Nephron progenitor cell (in vitro differentiated cells): ENCODE data around the gene ST7.

ENCODE experiments used
- DNase-seq: peaks from one replicate; pipeline ENCODE4 v3.0.0; 2021
- H3K27ac Mint-ChIP-seq: 2 replicates; pipeline ENCODE4 v1.8.0; 2021; ENCODE audit warnings: mild to moderate bottlenecking, moderate library complexity, mixed read lengths
- H3K27me3 Mint-ChIP-seq: 2 replicates; pipeline ENCODE4 v1.8.0; 2021; ENCODE audit warnings: mild to moderate bottlenecking, low read depth, mixed read lengths; ENCODE audit not compliant: poor library complexity
- H3K36me3 Mint-ChIP-seq: 2 replicates; pipeline ENCODE4 v1.8.0; 2021; ENCODE audit warnings: low read depth, mixed read lengths
- H3K4me1 Mint-ChIP-seq: 2 replicates; pipeline ENCODE4 v1.8.0; 2021; ENCODE audit warnings: mixed read lengths
- H3K4me3 Mint-ChIP-seq: 2 replicates; pipeline ENCODE4 v1.8.0; 2021; ENCODE audit warnings: mild to moderate bottlenecking, moderate library complexity, mixed read lengths
- H3K9me3 Mint-ChIP-seq: 2 replicates; pipeline ENCODE4 v1.8.0; 2021; ENCODE audit warnings: mild to moderate bottlenecking, moderate library complexity, mixed read lengths
- CTCF ChIP-seq: fragments of 200-600 bp; sonication (generic); IDR thresholded peaks from 2 replicates; pipeline ENCODE4 v1.5.0; 2021; ENCODE audit warnings: antibody characterized with exemption

ST7 gene

GRCh38 chr7:117185124-117185523, 231.8 kb downstream of the ST7 start:
- Mint-ChIP-seq H3K9me3 (no peaks in the 10 kb centered on the region), H3K4me1 (no peaks in the 10 kb centered on the region), H3K36me3 (peaks cover 10% of the 10 kb centered on the region), H3K27ac (no peak overlapping the region), H3K4me3 (no peak overlapping the region), H3K27me3 (no peaks in the 10 kb centered on the region)
- no peak for TF ChIP-seq CTCF
- DNase-seq = no peak

- Mint-ChIP-seq H3K4me3 (no peak overlapping the region), H3K27me3 (no peaks in the 10 kb centered on the region), H3K27ac (peak overlapping the region; percentile 17), H3K36me3 (peaks cover 10% of the 10 kb centered on the region), H3K9me3 (no peaks in the 10 kb centered on the region), H3K4me1 (no peaks in the 10 kb centered on the region)
- TF ChIP-seq CTCF = no peak
- DNase-seq = no peak
Measured at GRCh38 chr7:117186218-117187010, 233.1 kb downstream of the ST7 start.

GRCh38 chr7:117188376-117188775, 235.1 kb downstream of the ST7 start:
- no peak overlapping the region for H3K27ac Mint-ChIP-seq

GRCh38 chr7:117188949-117189592, 235.8 kb downstream of the ST7 start:
- no peak for TF ChIP-seq CTCF
- Mint-ChIP-seq H3K4me1 (no peaks in the 10 kb centered on the region), H3K27ac (no peak overlapping the region), H3K27me3 (no peaks in the 10 kb centered on the region), H3K9me3 (no peaks in the 10 kb centered on the region), H3K36me3 (no peaks in the 10 kb centered on the region), H3K4me3 (no peak overlapping the region)
- DNase-seq = no peak

More at GRCh38 chr7:117188376-117188775, 235.1 kb downstream of the ST7 start:
- no peaks in the 10 kb centered on the region for H3K4me1 Mint-ChIP-seq
- H3K9me3 Mint-ChIP-seq = no peaks in the 10 kb centered on the region
- H3K4me3 Mint-ChIP-seq = no peak overlapping the region
- H3K36me3 Mint-ChIP-seq = peaks cover 5% of the 10 kb centered on the region
- H3K27me3 Mint-ChIP-seq = no peaks in the 10 kb centered on the region
- DNase-seq = no peak
- no peak for TF ChIP-seq CTCF

GRCh38 chr7:117190104-117190503, 236.8 kb downstream of the ST7 start:
- H3K9me3 Mint-ChIP-seq = no peaks in the 10 kb centered on the region
- DNase-seq = no peak
- H3K4me3 Mint-ChIP-seq = no peak overlapping the region
- H3K4me1 Mint-ChIP-seq = no peaks in the 10 kb centered on the region
- H3K27me3 Mint-ChIP-seq = no peaks in the 10 kb centered on the region
- no peak overlapping the region for H3K27ac Mint-ChIP-seq
- H3K36me3 Mint-ChIP-seq = no peaks in the 10 kb centered on the region
- TF ChIP-seq CTCF = no peak
